HG03378 (cell line): ENCODE results near the gene ACTL8.

ENCODE experiments used
- ATAC-seq: cut with Tn5 transposase; IDR thresholded peaks from one replicate; pipeline ENCODE4 v1.9.1; 2021; ENCODE audit warnings: mild to moderate bottlenecking, moderate library complexity; ENCODE audit not compliant: unreplicated experiment

Gene ACTL8

GRCh38 chr1:17765444-17766411 is 10.6 kb downstream of the ACTL8 start:
- ATAC-seq: no peak

DNA sequence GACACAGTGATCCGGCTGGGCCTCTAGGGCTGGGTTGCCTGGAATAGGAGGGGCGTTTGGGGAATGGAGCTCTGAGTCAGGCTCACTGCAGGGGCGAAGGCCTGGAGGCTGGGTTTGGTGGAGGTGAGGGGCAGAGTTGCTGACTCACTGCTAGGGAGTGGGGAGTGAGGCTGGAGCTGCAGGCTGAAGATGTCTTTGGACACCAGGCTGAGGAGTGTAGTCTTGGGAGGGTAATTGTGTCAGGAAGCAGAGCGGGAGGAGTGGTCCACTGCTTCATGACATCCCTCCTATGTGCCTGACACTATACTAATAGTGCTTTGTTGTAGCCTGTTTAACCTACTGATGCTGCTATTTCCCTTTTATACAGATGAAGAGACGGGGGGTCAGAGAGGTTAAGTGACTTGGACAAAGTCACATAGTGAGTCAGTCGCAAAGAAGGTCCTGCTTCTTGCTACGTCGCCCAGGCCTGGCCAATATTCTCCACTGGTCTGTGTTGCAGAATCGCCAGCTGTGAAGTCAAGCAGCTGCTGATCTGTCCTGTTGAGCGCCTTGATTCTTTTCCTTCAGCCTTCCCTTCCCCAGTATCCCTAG is 13.6 kb downstream of the ACTL8 start:
- no peak for ATAC-seq

- ATAC-seq: no peak
Observed at GRCh38 chr1:17770983-17771382, 15.8 kb downstream of the ACTL8 start.

- ATAC-seq: no peak
Observed at GRCh38 chr1:17772615-17773212, 17.6 kb downstream of the ACTL8 start.

DNA sequence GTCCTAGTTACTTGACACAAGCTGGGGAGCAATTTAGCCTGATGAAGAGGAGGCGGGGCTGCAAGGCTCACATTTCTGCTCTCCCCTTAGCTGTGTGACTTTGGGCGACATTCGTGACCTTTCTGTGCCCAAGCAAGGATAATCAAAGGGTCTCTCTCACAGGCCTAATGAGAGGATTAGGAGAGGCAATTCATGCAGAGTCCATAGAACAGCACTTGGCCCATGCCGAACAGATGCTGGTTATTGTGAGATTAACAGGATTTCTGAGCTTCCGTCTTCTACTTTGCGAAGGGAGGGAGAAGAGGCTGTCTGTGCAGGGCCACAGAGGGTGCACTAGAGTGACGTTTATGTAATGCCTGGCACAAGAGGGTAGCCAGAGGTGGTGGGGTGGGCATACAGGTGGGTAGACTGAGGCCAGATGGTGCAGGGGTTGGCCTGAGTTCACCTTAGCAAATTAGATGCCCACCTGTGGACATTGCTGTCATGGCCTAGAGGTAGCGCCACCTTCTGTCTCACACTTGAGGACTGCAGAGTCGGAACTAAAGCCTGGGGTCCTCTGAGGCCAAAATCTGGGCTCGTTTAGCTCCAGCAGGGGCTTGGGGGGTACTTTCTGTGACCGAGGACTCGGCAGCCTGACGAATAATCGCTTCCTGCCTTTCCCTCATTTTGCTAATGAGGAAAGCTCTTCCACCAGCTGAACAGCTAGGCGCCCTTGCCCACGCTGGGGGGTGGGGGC is 18.6 kb downstream of the ACTL8 start:
- ATAC-seq: no peak

DNA sequence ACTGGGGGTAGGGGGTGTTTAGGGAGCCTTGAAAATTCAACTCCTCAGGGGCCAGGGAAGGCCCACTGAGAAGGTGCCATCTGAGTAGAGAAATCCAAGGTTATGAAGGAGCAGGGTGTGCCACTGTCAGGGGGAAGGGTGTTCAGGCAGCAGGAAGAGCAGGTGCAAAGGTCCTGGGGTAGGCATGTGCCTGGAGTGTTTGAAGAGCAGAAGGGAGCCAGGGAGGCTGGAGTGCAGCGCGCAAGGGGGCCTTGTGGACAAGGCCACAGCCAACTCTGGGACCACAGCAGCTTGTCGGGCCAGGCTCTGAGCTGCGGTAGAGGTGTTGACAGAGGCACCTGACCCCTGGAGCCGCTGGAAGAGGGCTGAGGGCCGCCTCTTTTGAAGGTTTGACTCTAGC is 19.3 kb downstream of the ACTL8 start:
- ATAC-seq: no peak

DNA sequence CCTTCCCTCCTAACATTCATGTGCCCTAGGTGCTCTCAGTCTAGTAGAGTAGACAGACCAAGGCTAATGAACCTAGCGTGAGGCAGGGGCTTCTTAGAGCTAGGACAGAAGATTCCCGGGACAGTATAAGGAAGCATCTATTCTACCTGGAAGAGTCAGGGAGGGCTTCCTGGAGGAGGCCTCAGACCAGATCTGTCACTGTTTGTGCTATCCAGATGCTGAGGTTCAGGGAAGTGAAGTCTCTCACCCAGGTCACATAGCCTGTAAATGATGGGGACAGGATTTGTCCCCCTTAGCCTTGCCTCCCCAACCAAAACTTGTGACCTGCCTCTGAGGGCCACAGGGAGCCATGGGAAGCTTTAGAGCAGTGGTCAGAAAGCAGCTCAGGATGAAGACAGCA is 20.7 kb downstream of the ACTL8 start:
- ATAC-seq: no peak

- no peak for ATAC-seq
Observed at GRCh38 chr1:17776426-17776825, 21.3 kb downstream of the ACTL8 start.

DNA sequence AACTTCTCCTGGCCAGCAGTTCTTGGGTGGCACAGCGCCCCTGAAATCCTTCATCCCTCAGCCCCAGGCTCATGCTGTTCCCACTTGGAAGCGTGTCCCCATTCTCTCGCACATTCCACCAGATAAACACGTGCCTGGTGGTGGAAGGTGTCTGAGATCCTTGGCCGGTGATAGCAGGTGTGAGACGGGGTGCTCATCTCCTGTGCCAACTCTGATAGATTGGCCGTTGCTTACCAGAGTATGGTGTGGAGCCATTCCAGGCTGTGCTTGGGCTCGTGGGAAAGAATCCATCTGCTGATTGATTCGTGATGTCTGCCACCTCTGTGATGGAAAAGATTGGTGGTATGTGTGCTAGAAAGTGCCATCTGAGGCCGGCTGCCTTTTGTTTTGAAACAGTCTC is 22.2 kb downstream of the ACTL8 start:
- no peak for ATAC-seq

DNA sequence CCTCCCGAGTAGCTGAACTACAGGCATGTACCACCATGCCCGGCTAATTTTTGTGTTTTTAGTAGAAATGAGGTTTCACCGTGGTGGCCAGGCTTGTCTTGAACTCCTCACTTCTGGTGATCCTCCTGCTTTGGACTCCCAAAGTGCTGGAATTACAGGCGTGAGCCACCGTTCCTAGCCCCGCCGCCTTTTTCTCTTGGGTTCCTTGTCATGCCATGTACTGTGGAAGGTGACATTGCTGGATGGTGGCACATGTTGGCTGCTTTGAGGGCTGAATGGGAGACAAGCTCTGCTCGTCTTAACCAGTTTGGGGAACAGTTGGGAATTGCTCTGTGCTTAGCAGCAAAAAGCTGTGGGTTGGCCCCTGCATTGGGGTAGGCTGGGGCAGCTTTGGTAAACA is 22.7 kb downstream of the ACTL8 start:
- no peak for ATAC-seq

DNA sequence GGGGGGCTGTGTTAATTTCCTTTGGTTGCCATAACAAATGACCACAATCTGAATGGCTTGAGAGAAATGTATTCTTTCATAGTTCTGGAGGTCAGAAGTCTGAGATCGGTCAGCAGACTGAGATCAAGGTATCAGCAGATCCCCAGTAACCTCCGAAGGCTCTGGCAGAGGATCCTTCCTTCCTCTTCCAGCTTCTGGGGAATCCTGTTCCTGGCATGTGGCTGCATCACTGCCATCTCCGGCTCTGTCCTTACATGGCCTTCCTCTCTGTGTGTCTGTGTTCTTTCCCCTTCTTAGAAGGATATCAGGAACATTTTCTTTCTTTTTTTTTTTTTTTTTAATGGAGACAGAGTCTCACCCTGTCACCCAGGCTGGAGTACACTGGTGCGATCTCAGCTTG is 25.8 kb downstream of the ACTL8 start:
- no peak for ATAC-seq

DNA sequence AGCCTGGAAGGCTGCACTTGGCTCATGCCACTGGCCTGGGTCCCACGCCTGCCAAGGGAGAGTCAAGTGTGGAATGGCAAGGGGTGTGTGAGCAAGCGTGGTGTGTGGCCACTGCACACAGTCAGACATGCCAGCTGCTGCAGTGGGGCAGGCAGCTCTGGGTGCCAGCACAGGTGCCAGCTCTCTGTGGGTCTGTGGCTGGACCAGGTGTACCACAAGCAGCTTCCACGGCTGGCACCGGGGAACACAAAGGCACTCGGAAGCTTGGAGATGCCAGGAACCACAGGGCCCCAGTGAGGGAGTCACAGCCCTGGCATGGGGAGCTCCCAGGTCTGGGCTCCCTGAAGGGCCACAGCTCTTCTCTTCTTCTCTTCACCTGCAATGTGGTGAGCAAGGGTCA is 34.8 kb downstream of the ACTL8 start:
- no peak for ATAC-seq

DNA sequence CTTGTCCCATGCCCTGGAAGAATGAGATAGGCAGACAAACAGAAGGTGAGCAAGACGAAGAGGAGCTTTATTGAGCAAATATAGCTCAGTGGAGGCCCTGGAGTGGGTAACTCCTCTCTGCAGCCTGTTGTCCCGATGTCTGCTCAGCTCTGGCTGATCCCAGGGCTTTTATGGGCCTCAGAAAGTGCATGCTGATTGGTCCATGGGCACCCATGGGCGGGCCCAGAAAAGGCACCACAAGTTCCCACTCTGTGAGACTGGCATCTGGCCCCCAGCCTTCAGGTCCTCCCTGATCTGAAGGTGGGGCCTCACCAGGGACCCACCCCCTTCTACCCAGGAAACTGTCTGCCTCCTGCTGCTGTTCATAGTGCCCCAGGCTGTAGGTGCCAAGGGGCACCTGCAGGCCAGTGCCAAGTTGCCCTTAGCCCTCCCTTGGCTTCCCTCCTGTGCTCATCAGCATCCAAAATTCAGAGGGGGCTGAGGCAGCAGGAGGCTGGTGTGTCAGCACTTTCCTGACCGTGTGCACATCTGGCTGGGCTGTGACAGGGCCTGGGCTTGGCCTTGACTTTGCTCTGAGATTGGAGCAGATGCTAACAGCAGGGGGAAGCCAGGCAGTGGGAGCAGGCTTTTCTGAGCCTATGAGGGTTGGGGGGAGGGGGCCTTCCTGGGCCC is 35.4 kb downstream of the ACTL8 start:
- ATAC-seq: no peak

- ATAC-seq: no peak
Observed at GRCh38 chr1:17791055-17791390, 35.9 kb downstream of the ACTL8 start.

GRCh38 chr1:17791480-17791879 is 36.3 kb downstream of the ACTL8 start:
- ATAC-seq: no peak

DNA sequence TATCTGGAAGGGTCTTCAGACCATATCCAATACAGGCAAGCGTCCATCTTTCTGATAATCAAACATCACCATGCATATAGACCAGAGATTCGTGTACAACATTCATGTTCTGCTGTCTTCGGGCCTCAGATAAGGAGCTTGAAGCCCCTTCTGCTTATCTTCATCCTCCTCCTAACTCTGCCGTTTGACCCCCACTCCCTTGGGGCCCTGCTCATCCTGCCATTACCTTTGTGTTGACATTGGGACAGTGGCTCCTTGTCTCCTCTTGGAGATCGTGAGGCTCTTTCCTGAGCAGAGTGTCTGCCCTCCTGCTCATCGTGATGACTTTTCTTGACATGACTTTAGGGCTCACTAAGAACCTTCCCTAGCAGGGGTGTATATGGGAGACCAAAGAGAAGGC is 37.3 kb downstream of the ACTL8 start:
- ATAC-seq: no peak

DNA sequence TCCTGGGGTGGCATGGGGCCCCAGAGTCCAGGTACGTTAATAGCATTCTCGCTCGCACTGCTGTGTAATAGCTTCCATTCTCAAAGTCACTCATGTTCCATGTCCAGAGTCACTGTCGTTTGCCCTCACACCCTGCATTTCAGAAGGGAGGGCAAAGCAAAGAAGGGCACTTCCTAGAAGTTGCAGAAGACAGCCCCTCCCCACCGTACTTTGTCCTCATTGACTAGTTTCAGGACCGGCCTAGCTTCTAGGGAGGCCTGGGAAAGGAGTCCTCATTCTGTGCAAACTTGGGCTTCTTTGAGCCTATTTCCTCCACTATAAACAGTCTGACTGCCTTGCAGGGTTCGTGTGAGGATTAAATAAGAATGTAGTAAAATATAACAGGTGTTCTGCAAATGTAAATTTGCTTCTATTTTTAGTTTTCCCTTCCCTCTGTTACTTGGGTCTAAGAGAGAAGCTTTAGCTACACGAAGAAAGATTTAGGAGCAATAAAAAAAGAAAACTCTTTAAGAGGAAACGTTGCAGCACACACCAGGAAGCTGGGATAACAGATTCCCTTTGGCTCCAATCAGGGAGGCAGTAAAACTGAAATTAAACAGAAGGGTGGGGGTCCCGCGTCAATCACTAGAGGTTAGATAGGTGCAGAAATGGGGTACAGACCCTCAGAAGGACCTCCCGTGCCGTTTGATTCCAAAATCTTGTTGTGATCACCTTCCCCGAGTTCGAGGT is 40.1 kb downstream of the ACTL8 start:
- no peak for ATAC-seq

DNA sequence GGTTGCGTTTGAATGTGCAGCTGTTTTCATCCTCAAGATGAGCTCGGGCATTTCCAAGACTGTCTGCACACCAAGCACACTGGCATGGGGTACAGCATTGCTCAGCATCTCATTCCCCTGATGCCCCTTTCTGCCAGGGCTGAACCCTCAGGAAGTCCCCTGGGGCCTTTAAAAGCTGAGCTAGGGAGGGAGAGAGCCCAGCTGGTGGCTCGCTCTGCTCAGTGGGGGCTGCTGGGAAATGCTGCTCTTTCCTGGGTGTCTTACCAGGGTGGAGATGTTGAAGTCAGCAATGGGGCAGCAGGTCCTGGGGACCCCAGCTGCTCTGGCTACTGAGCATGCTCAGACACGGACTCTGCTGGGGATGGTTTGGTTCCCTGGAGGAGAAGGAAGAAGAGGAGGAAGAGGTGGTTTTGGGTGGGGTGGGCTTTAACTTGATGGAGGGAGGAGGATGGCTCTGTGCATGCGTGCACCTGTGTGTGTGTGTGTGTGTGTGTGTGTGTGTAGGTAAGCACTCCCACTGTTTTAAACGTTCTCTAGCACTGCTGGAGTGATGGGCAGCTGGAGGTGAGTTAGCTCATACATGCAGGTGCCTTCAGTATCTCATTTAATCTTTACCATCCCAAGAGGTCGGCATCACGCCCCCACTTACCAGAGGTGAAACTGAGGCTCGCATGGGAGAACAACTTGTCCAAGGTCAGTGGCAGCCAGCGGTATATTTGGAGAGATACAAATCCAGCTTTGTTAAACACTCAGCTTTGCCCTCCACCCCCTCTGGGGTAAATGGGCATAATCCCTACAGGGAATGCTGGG is 40.9 kb downstream of the ACTL8 start:
- no peak for ATAC-seq

DNA sequence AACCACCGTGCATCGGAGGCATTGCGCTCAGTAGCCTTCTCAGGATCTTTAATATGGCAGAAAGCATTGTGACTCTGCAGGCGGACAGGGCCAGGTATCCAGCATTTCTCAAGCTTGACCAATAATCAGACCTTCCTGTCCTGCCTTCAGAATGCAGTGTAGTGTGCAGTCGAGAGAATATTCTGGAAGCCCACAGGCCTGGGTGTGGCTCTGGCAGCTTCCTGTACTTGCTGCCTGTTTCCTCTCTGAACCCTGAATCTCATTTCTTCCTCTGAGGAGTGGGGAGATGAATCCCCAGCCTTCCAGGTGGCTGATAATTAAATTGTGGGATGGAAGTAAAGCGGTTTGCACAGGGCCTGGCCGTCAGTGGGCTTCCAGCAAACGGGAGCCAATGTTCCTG is 42.3 kb downstream of the ACTL8 start:
- no peak for ATAC-seq
